ENCODE measurements around the gene NUPR2. TPM values are rescaled to one million over a fixed set of nuclear protein-coding genes. Genes with fewer than 3 reads are reported as not detected.
"Not testable (repeated sequence)": the region's sequence is repeated elsewhere in the genome, so short reads cannot be mapped to it uniquely, and the experiment has no call there.

The NUPR2 gene
- total and polyA plus RNA-seq, 2 donors from 2014 or later = 10.3 to 39.6 TPM

GRCh38 chr7:56121440-56121839 lies 5.2 kb upstream of the NUPR2 start:
- FAIRE-seq (no peak), DNase-seq (no peak)
- Histone ChIP-seq H3K9me3 (ENCODE audit: control insufficient read depth in 2 of 3, insufficient read depth in 1 of 3, low read length in 3 of 3) (no peaks in the 10 kb centered on the region), H3K27ac (ENCODE audit: low read depth in 2 of 2, low read length in 2 of 2) (no peak overlapping the region), H3K27me3 (ENCODE audit: control insufficient read depth, insufficient read depth, low read length) (no peaks in the 10 kb centered on the region), H3K4me1 (ENCODE audit: control insufficient read depth in 2 of 3, insufficient read depth in 2 of 3, low read depth in 1 of 3, low read length in 3 of 3) (no peaks in the 10 kb centered on the region), H3K4me3 (ENCODE audit: low read length in 3 of 3) (no peak overlapping the region), H3K36me3 (ENCODE audit: control insufficient read depth in 2 of 3, insufficient read depth in 3 of 3, low read length in 3 of 3) (no peaks in the 10 kb centered on the region), H3K9ac (ENCODE audit: low read length in 3 of 3) (no peak overlapping the region)
- intact Hi-C loops (cut with DNase I) = no loop called here
- no peak for TF ChIP-seq CTCF (IDR thresholded peaks at IDR 0.05; ENCODE audit: borderline replicate concordance, extremely low read depth, insufficient read depth)

DNA sequence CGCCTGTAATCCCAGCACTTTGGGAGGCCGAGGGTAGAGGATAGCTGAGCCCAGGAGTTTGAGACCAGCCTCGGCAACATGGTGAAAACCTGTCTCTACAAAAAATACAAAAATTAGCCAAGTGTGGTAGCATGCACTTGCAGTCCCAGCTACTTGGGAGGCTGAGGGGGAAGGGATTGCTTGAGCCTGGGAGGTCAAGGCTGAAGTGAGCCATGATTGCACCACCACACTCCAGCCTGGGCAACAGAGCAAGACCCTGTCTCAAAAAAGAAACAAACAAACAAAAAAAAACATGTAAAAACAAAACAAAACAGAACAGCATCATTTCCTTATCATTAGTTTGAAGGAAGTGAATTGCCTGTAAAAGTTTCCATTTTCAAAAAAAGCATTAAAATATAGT lies 4.0 kb downstream of the NUPR2 start:
- H3K36me3 ChIP-seq (ENCODE audit: control insufficient read depth in 2 of 3, insufficient read depth in 3 of 3, low read length in 3 of 3); H3K27ac ChIP-seq (ENCODE audit: low read depth in 2 of 2, low read length in 2 of 2); FAIRE-seq; H3K9ac ChIP-seq (ENCODE audit: low read length in 3 of 3); H3K27me3 ChIP-seq (ENCODE audit: control insufficient read depth, insufficient read depth, low read length); H3K4me3 ChIP-seq (ENCODE audit: low read length in 3 of 3); H3K9me3 ChIP-seq (ENCODE audit: control insufficient read depth in 2 of 3, insufficient read depth in 1 of 3, low read length in 3 of 3); intact Hi-C loops (cut with DNase I); H3K4me1 ChIP-seq (ENCODE audit: control insufficient read depth in 2 of 3, insufficient read depth in 2 of 3, low read depth in 1 of 3, low read length in 3 of 3); DNase-seq: not testable (repeated sequence)

GRCh38 chr7:56110611-56111010 lies 5.6 kb downstream of the NUPR2 start:
- no peak for TF ChIP-seq CTCF (IDR thresholded peaks at IDR 0.05; ENCODE audit: borderline replicate concordance, extremely low read depth, insufficient read depth)
- Histone ChIP-seq H3K36me3 (ENCODE audit: control insufficient read depth in 2 of 3, insufficient read depth in 3 of 3, low read length in 3 of 3) (no peaks in the 10 kb centered on the region), H3K4me3 (ENCODE audit: low read length in 3 of 3) (no peak overlapping the region), H3K27ac (ENCODE audit: low read depth in 2 of 2, low read length in 2 of 2) (no peak overlapping the region), H3K9ac (ENCODE audit: low read length in 3 of 3) (no peak overlapping the region), H3K27me3 (ENCODE audit: control insufficient read depth, insufficient read depth, low read length) (no peaks in the 10 kb centered on the region), H3K9me3 (ENCODE audit: control insufficient read depth in 2 of 3, insufficient read depth in 1 of 3, low read length in 3 of 3) (no peaks in the 10 kb centered on the region), H3K4me1 (ENCODE audit: control insufficient read depth in 2 of 3, insufficient read depth in 2 of 3, low read depth in 1 of 3, low read length in 3 of 3) (no peaks in the 10 kb centered on the region)
- FAIRE-seq (no peak), DNase-seq (no peak)
- intact Hi-C loops (cut with DNase I) = no loop called here

GRCh38 chr7:56107954-56108258 lies 8.3 kb downstream of the NUPR2 start:
- Histone ChIP-seq H3K9ac (ENCODE audit: low read length in 3 of 3) (no peak overlapping the region), H3K4me1 (ENCODE audit: control insufficient read depth in 2 of 3, insufficient read depth in 2 of 3, low read depth in 1 of 3, low read length in 3 of 3) (peaks cover 0 to 6% (median 0%) of the 10 kb centered on the region in 3 donors), H3K27ac (ENCODE audit: low read depth in 2 of 2, low read length in 2 of 2) (no peak overlapping the region), H3K9me3 (ENCODE audit: control insufficient read depth in 2 of 3, insufficient read depth in 1 of 3, low read length in 3 of 3) (no peaks in the 10 kb centered on the region), H3K27me3 (ENCODE audit: control insufficient read depth, insufficient read depth, low read length) (no peaks in the 10 kb centered on the region), H3K36me3 (ENCODE audit: control insufficient read depth in 2 of 3, insufficient read depth in 3 of 3, low read length in 3 of 3) (peaks cover under 1 to 12% (median 7%) of the 10 kb centered on the region in 3 donors), H3K4me3 (ENCODE audit: low read length in 3 of 3) (no peak overlapping the region)
- TF ChIP-seq CTCF (IDR thresholded peaks at IDR 0.05; ENCODE audit: borderline replicate concordance, extremely low read depth, insufficient read depth) = no peak
- DNase-seq = no peak
- intact Hi-C loops (cut with DNase I) = no loop called here
- no peak for FAIRE-seq

All from kidney (tissue), 14 donors.